NCI-H2171 (cell line): ENCODE data around the gene RABGGTA.

ENCODE experiments used
- DNase-seq: peaks from one replicate; lab custom pipeline; 2025; lab: John Stamatoyannopoulos, UW

Gene RABGGTA

DNA sequence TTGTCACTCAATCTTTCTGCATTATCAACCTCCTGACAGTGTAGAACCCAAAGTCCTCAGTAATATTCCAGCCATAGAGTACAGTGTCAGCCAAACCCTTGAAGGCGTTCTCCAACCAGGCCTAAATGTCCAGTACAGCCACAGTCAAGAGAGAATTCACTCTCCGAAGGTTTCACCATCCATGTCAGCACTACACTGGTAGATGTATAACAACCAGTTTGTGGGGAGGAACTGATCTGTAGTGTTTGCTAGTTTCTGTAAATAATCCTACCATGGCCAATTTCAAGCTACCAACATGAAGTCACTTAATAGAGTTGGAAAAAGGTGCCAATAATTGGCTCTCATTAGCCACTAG, 55.1 kb downstream of the RABGGTA start:
- no peak for DNase-seq
